ENCODE results near the gene CDK6.

The CDK6 gene

DNA sequence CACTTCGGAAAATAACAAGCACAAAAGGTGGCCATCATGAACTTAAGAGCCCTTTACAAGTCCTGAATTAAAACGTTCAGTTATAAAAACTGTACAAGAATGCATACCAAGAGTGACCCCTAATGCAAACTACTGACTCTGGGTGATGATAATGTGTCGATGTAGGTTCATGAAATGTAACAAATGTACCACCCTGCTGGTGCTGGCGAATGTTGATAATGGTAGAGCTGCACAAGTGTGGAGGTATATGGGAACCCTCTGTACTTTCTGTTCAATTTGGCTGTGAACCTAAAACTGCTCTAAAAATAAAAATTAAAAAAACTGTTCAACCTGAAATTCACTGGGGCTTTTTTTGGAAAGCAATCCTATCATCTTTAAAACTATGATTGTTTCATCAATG lies 249.5 kb downstream of the CDK6 start:
- no peak for DNase-seq (ENCODE audit: low spot score)

DNA sequence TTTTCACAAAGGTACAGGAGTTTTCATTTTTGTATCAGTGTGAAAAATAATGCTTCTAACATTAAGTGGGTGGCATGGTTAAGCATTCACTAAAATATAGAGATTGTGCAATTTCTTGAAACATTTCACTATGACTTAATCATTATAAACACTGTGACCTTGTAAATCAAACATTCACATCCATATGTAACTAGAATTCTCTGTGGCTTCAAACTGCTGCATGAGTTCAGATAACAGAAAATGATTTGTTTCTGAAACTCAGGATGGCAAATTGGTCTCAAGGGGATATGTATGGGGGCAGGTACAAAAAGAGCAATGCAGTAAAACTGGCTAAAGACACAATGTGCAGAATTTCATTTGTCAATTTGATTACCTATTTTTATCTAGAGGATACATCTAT lies 250.0 kb downstream of the CDK6 start:
- DNase-seq (ENCODE audit: low spot score) = no peak

GRCh38 chr7:92584953-92585352 lies 251.4 kb downstream of the CDK6 start:
- DNase-seq (ENCODE audit: low spot score) = peak; percentile 42

DNA sequence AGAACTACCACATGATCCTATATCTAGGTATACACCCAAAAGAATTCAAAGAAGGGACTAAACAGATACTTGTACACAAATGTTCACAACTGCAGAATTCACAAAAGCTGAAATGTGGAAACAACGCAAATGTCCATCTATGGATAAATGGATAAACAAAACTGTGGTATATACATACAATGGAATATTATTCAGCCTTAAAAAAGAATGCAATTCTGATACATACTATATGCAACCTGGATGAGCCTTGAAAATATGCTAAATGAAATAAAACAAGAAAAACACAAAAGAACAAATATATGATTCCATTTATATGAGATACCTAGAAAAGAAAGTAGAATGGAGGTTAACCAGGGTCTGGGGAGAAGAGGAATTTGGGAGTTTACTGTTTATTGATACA lies 253.4 kb downstream of the CDK6 start:
- DNase-seq (ENCODE audit: low spot score) = no peak

DNA sequence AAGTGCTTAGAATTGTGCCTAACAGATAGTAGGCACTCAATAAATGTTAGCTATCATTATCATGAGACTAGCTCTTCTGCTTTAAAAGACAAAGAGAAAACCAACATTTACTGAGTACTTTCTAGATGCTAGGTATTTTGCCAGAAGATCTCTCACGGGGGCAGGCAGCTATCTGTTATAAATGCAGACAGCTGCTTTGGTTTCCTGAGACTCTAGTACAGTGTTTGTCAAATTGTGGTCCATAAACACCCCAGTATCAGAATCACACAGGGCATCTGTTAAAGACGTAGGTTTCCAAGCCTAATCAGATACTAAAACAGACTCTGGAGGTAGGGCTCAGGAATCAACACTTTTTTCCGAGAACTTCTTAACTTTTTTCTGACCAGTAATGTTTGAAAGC lies 260.1 kb downstream of the CDK6 start:
- no peak for DNase-seq (ENCODE audit: low spot score)

GRCh38 chr7:92569137-92569536 lies 267.2 kb downstream of the CDK6 start:
- DNase-seq (ENCODE audit: low spot score) = no peak

- DNase-seq (ENCODE audit: low spot score) = no peak
These were observed 268.9 kb downstream of the CDK6 start for GRCh38 chr7:92567460-92567859.

DNA sequence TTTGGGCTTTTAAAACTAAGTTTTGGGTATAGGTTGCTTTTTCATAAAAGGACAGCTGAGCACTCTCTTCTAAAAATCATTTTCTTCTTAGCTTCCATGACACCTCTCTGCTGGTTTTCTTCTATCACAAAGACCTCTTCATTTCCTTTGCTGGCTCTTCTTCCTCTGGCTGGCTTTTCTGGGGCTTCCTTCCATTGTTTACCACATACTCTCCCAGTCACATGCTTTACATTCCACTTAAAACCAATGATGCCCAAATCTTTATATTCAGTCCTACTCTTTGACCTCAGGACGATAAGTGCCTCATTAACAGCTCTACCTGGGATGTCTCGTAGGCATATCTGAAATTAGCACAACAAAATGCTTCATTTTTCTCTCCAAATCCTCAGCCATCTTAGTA lies 273.0 kb downstream of the CDK6 start:
- DNase-seq (ENCODE audit: low spot score) = no peak

DNA sequence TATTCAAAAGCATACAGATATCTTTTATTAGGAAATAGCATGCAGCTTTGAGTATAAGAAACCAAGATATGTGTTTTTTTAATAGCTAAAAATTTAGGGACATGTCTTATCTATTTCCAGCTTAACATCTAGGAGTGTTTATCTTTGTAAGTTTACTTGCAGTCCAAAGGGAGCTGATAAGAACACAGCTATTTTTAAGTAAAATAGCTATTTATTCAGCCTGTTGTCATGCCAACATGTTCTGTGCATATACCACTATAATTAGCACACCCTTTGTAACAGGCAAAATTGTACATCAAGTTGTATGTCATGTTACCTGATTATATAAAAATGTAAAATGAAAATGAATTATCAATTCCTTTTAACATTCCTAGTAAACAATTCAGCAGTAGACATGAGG lies 275.8 kb downstream of the CDK6 start:
- DNase-seq (ENCODE audit: low spot score) = no peak

GRCh38 chr7:92557808-92558362 lies 278.5 kb downstream of the CDK6 start:
- no peak for DNase-seq (ENCODE audit: low spot score)

- no peak for DNase-seq (ENCODE audit: low spot score)
These were observed 279.1 kb downstream of the CDK6 start for GRCh38 chr7:92557249-92557648.
